H1 (cell line): ENCODE data around the gene OR2T6. TPM values are rescaled to one million over a fixed set of nuclear protein-coding genes. Genes with fewer than 3 reads are reported as not detected.

Experiments used
- SAP30 ChIP-seq: fragments of 300-600 bp; sonication (generic); IDR thresholded peaks from 2 replicates; pipeline ENCODE4 v1.7.1; 2012; ENCODE audit warnings: low read length, moderate library complexity, mild to moderate bottlenecking, inconsistent platforms; ENCODE audit not compliant: insufficient read depth, insufficient replicate concordance
- polyA plus RNA-seq, 7 experiments: library from polyadenylated mRNA; depleted of rRNA in 3 of 7; stranded (reverse) in 5 of 7; unstranded in 2 of 7; fragments of >200 nt in 5 of 7; fragments of 200-250 nt in 2 of 7; gene quantifications; 1 replicate in 5 of 7; 2 replicates in 1 of 7; 4 replicates in 1 of 7; pipeline versions ENCODE4 v1.2.1 to v1.2.3, GENCODE V29; 2011 to 2013; ENCODE audit warnings: missing spikeins in 2 of 7, mixed read lengths in 2 of 7
- total RNA-seq: library from RNA; stranded (reverse); fragmentation: NEBNext Ultra II Directional; extraction: Animal tissue kit (Norgen Biotek cat#: 25700); gene quantifications from 2 replicates; pipeline ENCODE4 v1.2.1, GENCODE V29; 2021

Gene OR2T6
- total and polyA plus RNA-seq, 2 of the 8 experiments (the other 6 are each of a cell fraction or from before 2014, with no cell fraction given), result not detected

DNA sequence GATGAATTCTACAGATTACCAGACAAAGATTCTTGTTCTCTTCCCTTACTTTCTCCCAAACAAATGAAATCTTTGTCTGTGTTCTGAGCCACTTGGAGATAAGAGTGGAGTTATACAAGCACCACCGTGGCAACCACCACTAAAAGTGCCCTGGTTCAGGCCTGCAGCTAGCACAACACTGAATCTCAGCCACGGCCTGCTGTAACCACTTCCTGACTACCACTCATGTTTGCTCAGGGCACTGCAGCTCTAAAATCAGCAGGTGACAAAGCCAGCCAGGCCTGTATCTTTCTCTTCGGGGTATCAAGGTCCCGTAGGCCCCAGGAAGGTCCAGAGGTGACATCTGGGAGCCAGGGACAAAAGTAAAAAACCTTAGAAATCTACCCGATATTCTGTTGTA is 3.2 kb upstream of the OR2T6 start (continued):
- TF ChIP-seq SAP30, result no peak
